ENCODE data around the gene JUP. TPM values are rescaled to one million over a fixed set of nuclear protein-coding genes. Genes with fewer than 3 reads are reported as not detected.

JUP gene
- polyA plus RNA-seq, 1 donor from 2014 or later = 46.1 TPM

GRCh38 chr17:41792845-41793783 lies 6.6 kb upstream of the JUP start:
- H3K36me3 ChIP-seq (ENCODE audit: insufficient read depth, low read length) = no peaks in the 10 kb centered on the region
- no peaks in the 10 kb centered on the region for H4K20me1 ChIP-seq (ENCODE audit: insufficient read depth)
- no peak overlapping the region for H3K4me2 ChIP-seq (ENCODE audit: low read length)
- H3K4me3 ChIP-seq (ENCODE audit: low read length) = no peak overlapping the region
- H3F3A ChIP-seq (ENCODE audit: insufficient read depth, low read length, poor library complexity, severe bottlenecking) = no peaks in the 10 kb centered on the region
- no peak for TF ChIP-seq REST (IDR thresholded peaks at IDR 0.05; ENCODE audit: borderline replicate concordance)
- no peaks in the 10 kb centered on the region for H3K27me3 ChIP-seq (ENCODE audit: insufficient read depth, low read depth, low read length)
- no peak overlapping the region for H3K27ac ChIP-seq (ENCODE audit: low read length)
- H3K9me3 ChIP-seq (ENCODE audit: low read length) = no peaks in the 10 kb centered on the region
- H3K9me2 ChIP-seq (ENCODE audit: insufficient read depth, low read length) = no peaks in the 10 kb centered on the region
- H2AFZ ChIP-seq (ENCODE audit: low read depth, low read length) = no peak overlapping the region
- no peaks in the 10 kb centered on the region for H3K79me2 ChIP-seq (replicated peaks; ENCODE audit: insufficient read depth, low read length)
- H3K9ac ChIP-seq (ENCODE audit: low read length) = no peak overlapping the region

GRCh38 chr17:41787021-41787418 lies 509 bp upstream of the JUP start:
- no peak overlapping the region for H3K27ac ChIP-seq (ENCODE audit: low read length)

DNA sequence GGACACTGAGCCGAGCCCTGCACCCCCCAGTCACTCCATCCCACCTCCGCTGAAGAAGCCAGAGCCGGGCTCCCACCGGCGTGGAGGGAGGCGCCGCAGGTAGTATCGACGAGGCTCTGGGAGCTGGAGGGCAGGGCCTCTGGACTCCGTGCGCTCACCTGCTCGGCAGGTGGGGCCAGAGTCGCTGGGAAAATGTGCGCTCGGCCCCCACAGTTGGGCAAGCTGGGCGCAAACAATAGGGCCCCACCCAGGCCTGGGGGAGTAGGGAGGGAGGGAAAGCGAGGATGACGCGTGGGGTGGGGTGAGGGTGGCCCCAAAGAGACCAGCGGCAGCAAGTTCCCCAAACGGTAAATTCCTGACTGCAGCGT lies 668 bp downstream of the JUP start:
- TF ChIP-seq EZH2 (IDR thresholded peaks at IDR 0.05; ENCODE audit: borderline replicate concordance, insufficient read depth, low read length, poor library complexity, severe bottlenecking) (no peak), CTCF (IDR thresholded peaks at IDR 0.05; ENCODE audit: poor library complexity, severe bottlenecking) (no peak), RAD21 (conservative IDR thresholded peaks at IDR 0.05) (no peak), EP300 (conservative IDR thresholded peaks at IDR 0.05; ENCODE audit: poor library complexity, severe bottlenecking) (no peak), MXI1 (conservative IDR thresholded peaks at IDR 0.05; ENCODE audit: poor library complexity, severe bottlenecking) (no peak), SMC3 (conservative IDR thresholded peaks at IDR 0.05; ENCODE audit: poor library complexity) (no peak), POLR2AphosphoS5 (IDR thresholded peaks at IDR 0.05) (no peak), REST (IDR thresholded peaks at IDR 0.05; ENCODE audit: borderline replicate concordance) (no peak), TAF1 (IDR thresholded peaks at IDR 0.05; ENCODE audit: low read depth) (no peak)
- peak overlapping the region; percentile 81 for H3K9ac ChIP-seq (ENCODE audit: low read length)
- peaks cover 7% of the 10 kb centered on the region for H4K20me1 ChIP-seq (ENCODE audit: insufficient read depth)
- H3K9me3 ChIP-seq (ENCODE audit: low read length) = no peaks in the 10 kb centered on the region
- H3F3A ChIP-seq (ENCODE audit: insufficient read depth, low read length, poor library complexity, severe bottlenecking) = no peaks in the 10 kb centered on the region
- H3K27me3 ChIP-seq (ENCODE audit: insufficient read depth, low read depth, low read length) = no peaks in the 10 kb centered on the region
- H3K36me3 ChIP-seq (ENCODE audit: insufficient read depth, low read length) = no peaks in the 10 kb centered on the region
- peak overlapping the region; percentile 76 for H3K4me3 ChIP-seq (ENCODE audit: low read length)
- H3K9me2 ChIP-seq (ENCODE audit: insufficient read depth, low read length) = no peaks in the 10 kb centered on the region
- no peak overlapping the region for H2AFZ ChIP-seq (ENCODE audit: low read depth, low read length)
- H3K79me2 ChIP-seq (replicated peaks; ENCODE audit: insufficient read depth, low read length) = peaks cover 47% of the 10 kb centered on the region
- peak overlapping the region; percentile 69 for H3K27ac ChIP-seq (ENCODE audit: low read length)
- peak overlapping the region; percentile 88 for H3K4me2 ChIP-seq (ENCODE audit: low read length)

More at GRCh38 chr17:41787021-41787418, 509 bp upstream of the JUP start:
- H3F3A ChIP-seq (ENCODE audit: insufficient read depth, low read length, poor library complexity, severe bottlenecking) = no peaks in the 10 kb centered on the region
- H3K9me2 ChIP-seq (ENCODE audit: insufficient read depth, low read length) = no peaks in the 10 kb centered on the region
- no peaks in the 10 kb centered on the region for H3K27me3 ChIP-seq (ENCODE audit: insufficient read depth, low read depth, low read length)
- peak overlapping the region; percentile 76 for H3K4me3 ChIP-seq (ENCODE audit: low read length)
- H3K4me2 ChIP-seq (ENCODE audit: low read length) = no peak overlapping the region
- H4K20me1 ChIP-seq (ENCODE audit: insufficient read depth) = no peaks in the 10 kb centered on the region
- H3K9me3 ChIP-seq (ENCODE audit: low read length) = no peaks in the 10 kb centered on the region
- peaks cover 42% of the 10 kb centered on the region for H3K79me2 ChIP-seq (replicated peaks; ENCODE audit: insufficient read depth, low read length)
- TF ChIP-seq EZH2 (IDR thresholded peaks at IDR 0.05; ENCODE audit: borderline replicate concordance, insufficient read depth, low read length, poor library complexity, severe bottlenecking) (no peak), RAD21 (conservative IDR thresholded peaks at IDR 0.05) (no peak)
- H3K36me3 ChIP-seq (ENCODE audit: insufficient read depth, low read length) = no peaks in the 10 kb centered on the region
- no peak overlapping the region for H3K9ac ChIP-seq (ENCODE audit: low read length)
- no peak overlapping the region for H2AFZ ChIP-seq (ENCODE audit: low read depth, low read length)

All from neural cell (in vitro differentiated cells).